Activated CD4-positive, alpha-beta T cell treated with anti-CD3 and anti-CD28 coated beads for 36 hours (primary cell): ENCODE measurements around the gene LCE2D. TPM values are rescaled to one million over a fixed set of nuclear protein-coding genes. Genes with fewer than 3 reads are reported as not detected.
A peak's percentile ranks its signal among the peaks of the same experiment; 100 is the strongest.

Experiments
- ATAC-seq: fragments of 200-7000 bp; cut with Tn5 transposase; one replicate; pipeline ENCODE4 v1.10.0; 2021; ENCODE audit warnings: mild to moderate bottlenecking, moderate library complexity
- CTCF ChIA-PET: fragments of 350-600 bp; sonication (Branson Sonifier 250); formaldehyde crosslinking; loops from one replicate; lab custom pipeline; 2021; ENCODE audit warnings: antibody characterized with exemption; lab: Charles Lee
- POLR2A ChIA-PET: fragments of 350-600 bp; sonication (Branson Sonifier 250); formaldehyde crosslinking; loops from one replicate; lab custom pipeline; 2021; ENCODE audit warnings: antibody characterized with exemption, inconsistent platforms; lab: Charles Lee
- DNase-seq: peaks from one replicate; pipeline ENCODE4 v3.0.0-alpha.2; 2020
- H3K27ac Mint-ChIP-seq: one replicate; pipeline ENCODE4 v1.8.0; 2021; ENCODE audit warnings: mixed read lengths
- H3K27me3 Mint-ChIP-seq: one replicate; pipeline ENCODE4 v1.8.0; 2021; ENCODE audit warnings: mixed read lengths
- H3K36me3 Mint-ChIP-seq: one replicate; pipeline ENCODE4 v1.8.0; 2021; ENCODE audit warnings: low read depth, mixed read lengths
- H3K4me1 Mint-ChIP-seq: one replicate; pipeline ENCODE4 v1.8.0; 2021; ENCODE audit warnings: mixed read lengths
- H3K4me3 Mint-ChIP-seq: one replicate; pipeline ENCODE4 v1.8.0; 2021; ENCODE audit warnings: mild to moderate bottlenecking, moderate library complexity, mixed read lengths
- H3K9me3 Mint-ChIP-seq: one replicate; pipeline ENCODE4 v1.8.0; 2021; ENCODE audit warnings: low read depth, mixed read lengths
- intact Hi-C, 2 experiments: fragments of 100-400 bp; cut with DNase I in 1 of 2; cut with micrococcal nuclease in 1 of 2; formaldehyde crosslinking; loops; one replicate each; pipeline versions ENCODE4 v1.14.2 to v1.15.1; 2022 to 2024; cut with DNase I, micrococcal nuclease
- total RNA-seq, 2 experiments: library from RNA; stranded (reverse); gene quantifications; one replicate each; pipeline ENCODE4 v1.2.3, GENCODE V29; 2021

The LCE2D gene, protein sequence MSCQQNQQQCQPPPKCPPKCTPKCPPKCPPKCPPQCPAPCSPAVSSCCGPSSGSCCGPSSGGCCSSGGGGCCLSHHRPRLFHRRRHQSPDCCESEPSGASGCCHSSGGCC
- not detected for total RNA-seq

- H3K27ac Mint-ChIP-seq: no peak within 1 kb of the TSS
- ChIA-PET CTCF (interaction anchor here (3.4 kb wide), 1 partner anchor 9 kb away, joined by 13 read pairs; no protein-coding TSS in a partner anchor), POLR2A (no interaction called here)
- H3K9me3 Mint-ChIP-seq: no peaks in the 10 kb centered on the region
- no peak within 1 kb of the TSS for H3K4me3 Mint-ChIP-seq
- no peaks in the 10 kb centered on the region for H3K36me3 Mint-ChIP-seq
- peaks cover 24% of the 10 kb centered on the region for H3K27me3 Mint-ChIP-seq
- ATAC-seq (no peak), DNase-seq (no peak)
- intact Hi-C loops: no loop called here
- H3K4me1 Mint-ChIP-seq: no peaks in the 10 kb centered on the region
Observed at GRCh38 chr1:152663098-152663497, at the start of gene LCE2D. TSS of gene LCE2D (plus strand) at chr1:152663380. CDS start at chr1:152664106, 726 bp downstream.

- DNase-seq: no peak
- no peaks in the 10 kb centered on the region for H3K4me1 Mint-ChIP-seq
- no peak for ATAC-seq
- H3K27me3 Mint-ChIP-seq: no peaks in the 10 kb centered on the region
- H3K4me3 Mint-ChIP-seq: no peak within 1 kb of the TSS
- peaks cover 2% of the 10 kb centered on the region for H3K9me3 Mint-ChIP-seq
- no peaks in the 10 kb centered on the region for H3K36me3 Mint-ChIP-seq
- ChIA-PET POLR2A (no interaction called here), CTCF (no interaction called here)
- H3K27ac Mint-ChIP-seq: no peak within 1 kb of the TSS
- intact Hi-C loops: no loop called here
Observed at GRCh38 chr1:152613511-152613910, 49.7 kb upstream of the LCE2D start, which contains the start of gene LCE3B. TSS of gene LCE3B (plus strand) at chr1:152613811. CDS start at chr1:152613811, 0 bp downstream.

DNA sequence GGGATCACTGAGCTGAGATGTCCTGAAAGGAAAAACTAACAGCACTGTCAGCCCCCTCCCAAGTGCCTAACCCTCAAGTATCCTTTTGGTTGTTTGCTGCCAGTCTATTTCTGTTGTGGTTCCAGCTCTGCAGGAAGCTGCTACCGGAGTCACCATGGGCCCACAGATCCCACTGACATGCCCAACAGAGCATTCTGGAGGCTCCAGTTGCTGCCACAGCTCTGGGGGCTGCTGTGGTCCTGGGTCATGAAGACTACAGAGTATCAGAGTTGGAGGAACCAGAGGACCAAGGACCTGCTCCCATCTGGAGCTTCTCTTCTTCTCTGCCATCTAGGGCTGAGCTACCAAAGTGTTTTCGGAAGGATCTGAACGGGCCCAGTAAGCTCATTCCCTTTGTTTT, 41.2 kb upstream of the LCE2D start:
- Mint-ChIP-seq H3K4me3 (no peak overlapping the region), H3K36me3 (no peaks in the 10 kb centered on the region), H3K27me3 (peaks cover 12% of the 10 kb centered on the region), H3K27ac (no peak overlapping the region), H3K9me3 (peaks cover 10% of the 10 kb centered on the region), H3K4me1 (peaks cover 6% of the 10 kb centered on the region)
- CTCF ChIA-PET: interaction anchor here (0.6 to 1.4 kb wide), 4 partner anchors 30 to 76 kb away, joined by 3 to 6 read pairs (median 4); no protein-coding TSS in a partner anchor
- intact Hi-C loops: no loop called here
- ATAC-seq (no peak), DNase-seq (no peak)
- POLR2A ChIA-PET: no interaction called here

DNA sequence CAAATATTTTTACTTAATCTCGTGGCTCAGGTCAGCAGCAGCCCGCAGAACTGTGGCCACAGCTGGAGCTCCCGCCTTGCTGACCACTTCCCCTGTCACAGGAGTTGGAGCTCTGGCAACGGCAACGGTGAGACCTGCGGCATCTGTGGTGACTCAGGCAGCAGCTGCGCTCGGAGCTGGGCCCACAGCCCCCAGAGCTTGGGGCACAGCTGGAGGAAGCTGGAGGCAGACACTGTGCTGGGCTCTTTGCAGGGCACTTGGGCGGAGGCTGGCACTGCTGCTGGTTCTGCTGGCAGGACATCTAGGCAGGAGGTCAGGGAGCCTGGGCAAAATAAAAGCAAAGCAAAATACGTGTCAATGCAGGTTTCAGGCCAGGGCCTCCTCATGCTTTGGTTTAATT, 40.4 kb upstream of the LCE2D start, which contains the start of gene LCE3A:
TSS of gene LCE3A (minus strand) at position 301 of the 400 bp plus-strand sequence. CDS start at position 301, 0 bp downstream.
- ATAC-seq (no peak), DNase-seq (peak; percentile 15)
- Mint-ChIP-seq H3K4me3 (no peak within 1 kb of the TSS), H3K36me3 (no peaks in the 10 kb centered on the region), H3K27me3 (peaks cover 12% of the 10 kb centered on the region), H3K4me1 (peaks cover 6% of the 10 kb centered on the region), H3K27ac (no peak within 1 kb of the TSS), H3K9me3 (peaks cover 10% of the 10 kb centered on the region)
- ChIA-PET POLR2A (no interaction called here), CTCF (interaction anchor here (0.7 to 1.4 kb wide), 6 partner anchors 9 to 879 kb away, joined by 3 to 6 read pairs (median 4); no protein-coding TSS in a partner anchor)
- intact Hi-C loops: no loop called here

DNA sequence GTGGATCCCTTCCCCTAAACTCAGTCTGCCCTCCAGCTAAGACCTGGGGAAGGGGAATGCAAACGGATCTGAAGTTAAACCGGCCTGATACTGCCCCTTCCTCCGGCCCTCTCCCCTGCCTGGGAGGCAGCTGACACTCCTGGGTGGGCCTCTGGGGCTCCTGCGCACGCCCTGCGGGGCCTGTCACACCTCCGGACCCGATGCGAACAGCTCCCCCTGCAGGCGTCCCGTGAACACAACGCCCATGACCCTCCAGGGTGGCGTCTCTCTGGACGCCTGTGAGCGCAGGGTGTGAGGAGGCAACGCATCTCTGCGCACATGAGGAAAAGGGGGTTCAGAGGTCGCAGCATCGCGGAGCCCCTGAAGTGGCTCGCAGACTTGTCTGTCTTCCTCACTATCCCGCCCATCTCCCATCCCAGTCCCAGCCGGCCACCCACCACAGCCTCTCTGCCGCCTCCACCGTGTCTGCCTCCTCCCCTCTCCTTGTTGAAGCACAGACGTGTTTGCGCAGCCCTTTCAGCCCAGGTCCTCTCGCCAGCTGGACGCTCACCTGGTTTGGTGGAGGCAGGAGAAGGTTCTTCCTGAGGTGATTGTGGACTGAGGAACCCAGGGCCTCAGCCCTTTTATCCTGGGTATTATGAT, 39.9 kb upstream of the LCE2D start:
- H3K4me1 Mint-ChIP-seq: peaks cover 6% of the 10 kb centered on the region
- DNase-seq: peak; percentile 63
- peak; percentile 64 for ATAC-seq
- peaks cover 12% of the 10 kb centered on the region for H3K27me3 Mint-ChIP-seq
- intact Hi-C loops: no loop called here
- no peak overlapping the region for H3K27ac Mint-ChIP-seq
- POLR2A ChIA-PET: no interaction called here
- H3K4me3 Mint-ChIP-seq: no peak overlapping the region
- CTCF ChIA-PET: interaction anchor here (0.7 to 1.4 kb wide), 6 partner anchors 8 to 878 kb away, joined by 3 to 6 read pairs (median 4); no protein-coding TSS in a partner anchor
- peaks cover 10% of the 10 kb centered on the region for H3K9me3 Mint-ChIP-seq
- no peaks in the 10 kb centered on the region for H3K36me3 Mint-ChIP-seq

GRCh38 chr1:152626744-152627143, 36.4 kb upstream of the LCE2D start:
- intact Hi-C loops: no loop called here
- H3K36me3 Mint-ChIP-seq: no peaks in the 10 kb centered on the region
- CTCF ChIA-PET: no interaction called here
- no peak overlapping the region for H3K27ac Mint-ChIP-seq
- no peak overlapping the region for H3K4me3 Mint-ChIP-seq
- H3K27me3 Mint-ChIP-seq: peaks cover 18% of the 10 kb centered on the region
- POLR2A ChIA-PET: no interaction called here
- ATAC-seq (no peak), DNase-seq (no peak)
- peaks cover 6% of the 10 kb centered on the region for H3K4me1 Mint-ChIP-seq
- no peaks in the 10 kb centered on the region for H3K9me3 Mint-ChIP-seq

DNA sequence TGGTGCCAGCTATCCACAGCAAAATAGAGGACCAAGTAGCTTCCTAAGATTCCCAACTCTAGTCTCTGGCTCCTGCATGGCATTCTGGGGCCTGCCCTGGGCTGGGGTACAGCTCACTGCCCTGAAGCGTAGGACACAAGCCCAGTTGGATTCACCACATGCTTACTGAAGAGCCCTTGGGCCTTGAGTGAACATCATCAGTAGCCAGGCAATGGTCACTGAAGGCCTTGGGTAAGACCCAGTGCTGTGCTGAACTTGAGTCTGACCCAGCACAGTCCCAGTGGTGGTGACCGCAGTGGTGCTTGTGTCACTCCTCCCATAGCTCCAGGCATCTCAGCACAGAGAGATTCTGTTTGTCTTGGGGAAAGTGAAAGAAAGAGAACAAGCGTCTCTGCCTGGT, 32.6 kb upstream of the LCE2D start:
- ChIA-PET POLR2A (no interaction called here), CTCF (no interaction called here)
- peaks cover 13% of the 10 kb centered on the region for H3K27me3 Mint-ChIP-seq
- ATAC-seq (no peak), DNase-seq (no peak)
- H3K4me1 Mint-ChIP-seq: no peaks in the 10 kb centered on the region
- no peak overlapping the region for H3K4me3 Mint-ChIP-seq
- intact Hi-C loops: no loop called here
- no peaks in the 10 kb centered on the region for H3K36me3 Mint-ChIP-seq
- no peaks in the 10 kb centered on the region for H3K9me3 Mint-ChIP-seq
- H3K27ac Mint-ChIP-seq: no peak overlapping the region

DNA sequence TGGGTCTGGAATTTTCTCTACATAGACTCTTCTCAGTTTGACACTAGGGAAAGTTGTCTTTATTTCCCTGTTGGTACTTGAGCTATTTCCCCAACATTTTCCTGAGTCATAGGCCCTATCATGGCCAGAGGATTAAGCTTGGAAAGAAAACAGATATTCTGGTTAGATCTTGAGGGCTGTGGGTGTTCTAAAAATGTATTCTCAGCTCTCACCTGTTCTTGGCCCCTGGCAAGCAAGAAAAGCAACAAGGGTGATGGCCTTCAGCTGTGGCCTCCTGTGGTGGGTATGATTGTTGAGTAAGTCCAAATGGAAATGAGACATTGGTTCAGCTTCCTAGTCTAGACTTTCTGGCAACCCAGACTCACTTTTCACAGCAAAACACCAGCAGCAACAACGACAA, 22.8 kb upstream of the LCE2D start:
- H3K4me1 Mint-ChIP-seq: no peaks in the 10 kb centered on the region
- H3K27ac Mint-ChIP-seq: no peak overlapping the region
- H3K36me3 Mint-ChIP-seq: no peaks in the 10 kb centered on the region
- intact Hi-C loops: no loop called here
- ChIA-PET CTCF (interaction anchor here (1.2 to 1.3 kb wide), 2 partner anchors 12 to 14 kb away, joined by 3 read pairs; no protein-coding TSS in a partner anchor), POLR2A (no interaction called here)
- DNase-seq: no peak
- peaks cover 12% of the 10 kb centered on the region for H3K27me3 Mint-ChIP-seq
- no peak for ATAC-seq
- no peak overlapping the region for H3K4me3 Mint-ChIP-seq
- H3K9me3 Mint-ChIP-seq: no peaks in the 10 kb centered on the region

DNA sequence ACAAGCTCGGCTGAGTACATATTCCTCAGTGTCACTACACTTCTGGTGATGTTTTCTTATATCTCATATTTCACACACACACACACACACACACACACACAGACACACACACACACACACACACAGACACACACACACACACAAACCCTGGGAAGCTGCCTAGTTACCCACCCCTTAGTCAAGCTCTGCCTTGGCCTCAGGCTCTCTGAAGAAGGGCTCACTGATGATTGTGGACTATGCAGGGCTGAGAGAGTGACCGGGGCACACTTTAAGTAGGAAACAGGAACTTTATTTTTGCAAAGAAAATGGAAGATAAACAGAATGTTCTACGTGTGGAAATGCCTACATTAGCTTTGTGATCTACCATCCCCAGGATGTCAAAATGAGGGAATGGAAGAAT, 19.2 kb upstream of the LCE2D start:
- Mint-ChIP-seq H3K4me3 (no peak overlapping the region), H3K27ac (no peak overlapping the region), H3K4me1 (no peaks in the 10 kb centered on the region), H3K27me3 (peaks cover 16% of the 10 kb centered on the region), H3K9me3 (no peaks in the 10 kb centered on the region), H3K36me3 (no peaks in the 10 kb centered on the region)
- intact Hi-C loops: no loop called here
- no peak for DNase-seq
- ChIA-PET CTCF (interaction anchor here (0.6 to 4.4 kb wide), 4 partner anchors 10 to 100 kb away, joined by 3 to 21 read pairs (median 4); no protein-coding TSS in a partner anchor), POLR2A (no interaction called here)
- ATAC-seq: no peak

- Mint-ChIP-seq H3K4me3 (no peak overlapping the region), H3K36me3 (no peaks in the 10 kb centered on the region), H3K9me3 (no peaks in the 10 kb centered on the region), H3K27me3 (peaks cover 19% of the 10 kb centered on the region), H3K27ac (no peak overlapping the region), H3K4me1 (no peaks in the 10 kb centered on the region)
- ATAC-seq: no peak
- ChIA-PET POLR2A (no interaction called here), CTCF (interaction anchor here (1.3 to 4.4 kb wide), 2 partner anchors 8 to 12 kb away, joined by 4 to 21 read pairs; no protein-coding TSS in a partner anchor)
- intact Hi-C loops: no loop called here
- DNase-seq: no peak
Observed at GRCh38 chr1:152645146-152645545, 18.0 kb upstream of the LCE2D start.

DNA sequence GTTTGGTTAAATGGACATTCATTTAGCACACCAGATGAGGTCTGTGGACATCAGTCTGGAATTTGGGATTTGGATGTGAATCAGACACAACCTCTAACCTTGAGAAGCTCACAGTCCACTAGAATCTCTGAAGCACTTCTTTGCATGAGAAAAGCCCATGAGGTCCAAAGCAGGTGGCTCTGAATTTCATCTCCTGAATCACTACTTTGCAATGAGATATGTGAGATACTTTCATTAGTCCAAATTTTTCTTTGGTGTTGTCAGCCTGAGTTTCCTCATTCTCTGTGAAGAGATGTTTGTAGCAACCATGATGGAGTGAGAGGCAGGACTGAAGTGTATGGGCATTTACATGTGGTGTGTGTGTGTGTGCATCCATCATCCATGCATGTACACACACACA, 16.5 kb upstream of the LCE2D start:
- H3K36me3 Mint-ChIP-seq: no peaks in the 10 kb centered on the region
- no peaks in the 10 kb centered on the region for H3K9me3 Mint-ChIP-seq
- CTCF ChIA-PET: no interaction called here
- H3K4me1 Mint-ChIP-seq: no peaks in the 10 kb centered on the region
- intact Hi-C loops: no loop called here
- no peak overlapping the region for H3K27ac Mint-ChIP-seq
- H3K27me3 Mint-ChIP-seq: peaks cover 20% of the 10 kb centered on the region
- no peak overlapping the region for H3K4me3 Mint-ChIP-seq
- no peak for DNase-seq
- no peak for ATAC-seq
- POLR2A ChIA-PET: no interaction called here
